Measurements from ENCODE around the gene GPR132.

Gene GPR132

GRCh38 chr14:105015905-105016304 is 49.3 kb downstream of the GPR132 start:
- no peak for DNase-seq

- no peak for DNase-seq
Measured at GRCh38 chr14:105015242-105015641, 50.0 kb downstream of the GPR132 start.

GRCh38 chr14:105014631-105015030 is 50.6 kb downstream of the GPR132 start:
- no peak for DNase-seq

GRCh38 chr14:105014032-105014431 is 51.2 kb downstream of the GPR132 start:
- no peak for DNase-seq

- peak; percentile 60 for DNase-seq
Measured at GRCh38 chr14:105013150-105013785, 52.0 kb downstream of the GPR132 start.

GRCh38 chr14:105012171-105012985 is 52.9 kb downstream of the GPR132 start:
- DNase-seq: no peak

- DNase-seq: no peak
Measured at GRCh38 chr14:105011312-105011990, 53.8 kb downstream of the GPR132 start.

GRCh38 chr14:105010891-105011291 is 54.3 kb downstream of the GPR132 start:
- no peak for DNase-seq

GRCh38 chr14:105010106-105010505 is 55.1 kb downstream of the GPR132 start:
- DNase-seq: no peak

GRCh38 chr14:105007593-105008264 is 57.5 kb downstream of the GPR132 start:
- no peak for DNase-seq

GRCh38 chr14:105006831-105007592 is 58.2 kb downstream of the GPR132 start:
- no peak for DNase-seq

- no peak for DNase-seq
Measured at GRCh38 chr14:105005929-105006830, 59.0 kb downstream of the GPR132 start.

- DNase-seq: no peak
Measured at GRCh38 chr14:105005329-105005928, 59.8 kb downstream of the GPR132 start.

Data from femur (tissue), 1 donor.